ENCODE measurements around the gene DOP1A.

DOP1A gene

GRCh38 chr6:83086751-83087150, 19.3 kb downstream of the DOP1A start:
- DNase-seq: no peak

- no peak for DNase-seq
These were observed 25.4 kb downstream of the DOP1A start for GRCh38 chr6:83092756-83093399.

GRCh38 chr6:83096791-83097190, 29.3 kb downstream of the DOP1A start:
- DNase-seq: no peak

GRCh38 chr6:83097204-83097603, 29.7 kb downstream of the DOP1A start:
- no peak for DNase-seq

GRCh38 chr6:83097675-83098074, 30.2 kb downstream of the DOP1A start:
- DNase-seq: no peak

GRCh38 chr6:83098589-83098988, 31.1 kb downstream of the DOP1A start:
- no peak for DNase-seq

GRCh38 chr6:83108378-83108777, 40.9 kb downstream of the DOP1A start:
- DNase-seq: no peak

- DNase-seq: no peak
These were observed 45.8 kb downstream of the DOP1A start for GRCh38 chr6:83113258-83113657.

GRCh38 chr6:83114164-83114563, 46.7 kb downstream of the DOP1A start:
- no peak for DNase-seq

GRCh38 chr6:83117802-83118201, 50.3 kb downstream of the DOP1A start:
- no peak for DNase-seq

GRCh38 chr6:83119742-83120300, 52.4 kb downstream of the DOP1A start:
- DNase-seq: no peak

GRCh38 chr6:83124553-83124952, 57.1 kb downstream of the DOP1A start:
- DNase-seq: no peak

- peak; percentile 58 for DNase-seq
These were observed 58.0 kb downstream of the DOP1A start for GRCh38 chr6:83125425-83125824.

GRCh38 chr6:83126223-83126622, 58.8 kb downstream of the DOP1A start:
- no peak for DNase-seq

GRCh38 chr6:83126807-83127206, 59.3 kb downstream of the DOP1A start:
- DNase-seq: no peak

- no peak for DNase-seq
These were observed 59.8 kb downstream of the DOP1A start for GRCh38 chr6:83127258-83127657.

GRCh38 chr6:83127976-83128375, 60.5 kb downstream of the DOP1A start:
- DNase-seq: no peak

- DNase-seq: peak; percentile 18
These were observed 64.7 kb downstream of the DOP1A start for GRCh38 chr6:83132121-83132520.

- no peak for DNase-seq
These were observed 70.7 kb downstream of the DOP1A start for GRCh38 chr6:83138118-83138722.

GRCh38 chr6:83138758-83139157, 71.3 kb downstream of the DOP1A start:
- DNase-seq: no peak

- no peak for DNase-seq
These were observed 83.6 kb downstream of the DOP1A start for GRCh38 chr6:83151114-83151513.

GRCh38 chr6:83152913-83153312, 85.4 kb downstream of the DOP1A start:
- DNase-seq: no peak

- no peak for DNase-seq
These were observed 86.5 kb downstream of the DOP1A start for GRCh38 chr6:83153883-83154521.

GRCh38 chr6:83155794-83156193, 88.3 kb downstream of the DOP1A start:
- no peak for DNase-seq
